ENCODE data around the gene HIC2.

DNA sequence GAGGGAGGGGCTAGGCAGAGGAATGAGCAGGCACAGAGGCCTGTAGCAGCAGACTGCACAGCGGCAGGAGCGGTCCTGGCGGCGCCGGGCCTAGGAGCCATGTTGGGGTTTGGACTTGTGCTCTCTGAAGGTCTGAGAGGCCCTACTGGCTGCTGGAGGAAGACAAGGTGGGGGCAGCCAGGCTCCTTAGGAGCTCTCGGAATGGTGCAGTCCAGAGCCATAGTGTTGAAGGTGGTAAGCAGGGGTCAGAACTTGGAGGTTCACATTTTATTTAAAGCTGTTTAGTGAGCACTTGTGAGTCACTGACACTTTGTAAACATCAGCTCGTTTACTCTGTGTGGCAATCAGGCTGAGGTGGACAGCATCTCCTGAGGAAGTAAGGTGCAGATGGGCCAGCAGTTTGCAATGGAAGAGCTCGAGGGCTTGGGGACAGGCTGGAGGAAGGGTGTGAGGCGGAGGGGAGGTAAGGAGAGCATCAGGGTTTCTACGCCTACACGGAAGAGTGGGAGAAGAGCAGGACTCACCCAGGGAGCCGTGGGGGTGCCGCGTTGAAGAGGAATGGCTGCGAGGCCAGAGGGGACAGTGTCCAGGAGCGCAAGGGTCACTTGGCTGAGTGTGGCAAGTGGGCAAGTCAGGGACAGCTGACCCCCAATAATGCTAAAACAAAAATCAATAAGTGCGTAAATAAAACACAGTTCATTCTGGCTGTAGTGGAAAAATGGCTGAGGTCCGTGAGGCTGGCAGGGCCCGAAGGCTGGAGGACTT lies 40.0 kb downstream of the HIC2 start:
- no peak for TF ChIP-seq POLR2AphosphoS5 (IDR thresholded peaks at IDR 0.05)
- TF ChIP-seq, protein P1, sequence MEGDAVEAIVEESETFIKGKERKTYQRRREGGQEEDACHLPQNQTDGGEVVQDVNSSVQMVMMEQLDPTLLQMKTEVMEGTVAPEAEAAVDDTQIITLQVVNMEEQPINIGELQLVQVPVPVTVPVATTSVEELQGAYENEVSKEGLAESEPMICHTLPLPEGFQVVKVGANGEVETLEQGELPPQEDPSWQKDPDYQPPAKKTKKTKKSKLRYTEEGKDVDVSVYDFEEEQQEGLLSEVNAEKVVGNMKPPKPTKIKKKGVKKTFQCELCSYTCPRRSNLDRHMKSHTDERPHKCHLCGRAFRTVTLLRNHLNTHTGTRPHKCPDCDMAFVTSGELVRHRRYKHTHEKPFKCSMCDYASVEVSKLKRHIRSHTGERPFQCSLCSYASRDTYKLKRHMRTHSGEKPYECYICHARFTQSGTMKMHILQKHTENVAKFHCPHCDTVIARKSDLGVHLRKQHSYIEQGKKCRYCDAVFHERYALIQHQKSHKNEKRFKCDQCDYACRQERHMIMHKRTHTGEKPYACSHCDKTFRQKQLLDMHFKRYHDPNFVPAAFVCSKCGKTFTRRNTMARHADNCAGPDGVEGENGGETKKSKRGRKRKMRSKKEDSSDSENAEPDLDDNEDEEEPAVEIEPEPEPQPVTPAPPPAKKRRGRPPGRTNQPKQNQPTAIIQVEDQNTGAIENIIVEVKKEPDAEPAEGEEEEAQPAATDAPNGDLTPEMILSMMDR (IDR thresholded peaks at IDR 0.05), result no peak
- no peak for TF ChIP-seq EP300 (IDR thresholded peaks at IDR 0.05)
- TF ChIP-seq POLR2A (IDR thresholded peaks at IDR 0.05), result no peak
